Osteocyte (in vitro differentiated cells): Measurements from ENCODE around the gene GFY. TPM values are rescaled to one million over a fixed set of nuclear protein-coding genes. Genes with fewer than 3 reads are reported as not detected.

Experiments used
- DNase-seq: peaks from one replicate; pipeline ENCODE4 v3.0.0; 2021; ENCODE audit warnings: mixed read lengths; ENCODE audit not compliant: unreplicated experiment; ENCODE audit errors: extremely low spot score
- H3K27ac Mint-ChIP-seq: one replicate; pipeline ENCODE4 v1.8.0; 2021; ENCODE audit warnings: mild to moderate bottlenecking, mixed read lengths; ENCODE audit not compliant: unreplicated experiment
- H3K27me3 Mint-ChIP-seq: one replicate; pipeline ENCODE4 v1.8.0; 2021; ENCODE audit warnings: mixed read lengths; ENCODE audit not compliant: unreplicated experiment
- H3K36me3 Mint-ChIP-seq: one replicate; pipeline ENCODE4 v1.8.0; 2021; ENCODE audit warnings: mixed read lengths; ENCODE audit not compliant: unreplicated experiment
- H3K4me1 Mint-ChIP-seq: one replicate; pipeline ENCODE4 v1.8.0; 2021; ENCODE audit warnings: mixed read lengths; ENCODE audit not compliant: unreplicated experiment
- H3K4me3 Mint-ChIP-seq: one replicate; pipeline ENCODE4 v1.8.0; 2021; ENCODE audit warnings: mild to moderate bottlenecking, moderate library complexity, mixed read lengths; ENCODE audit not compliant: unreplicated experiment
- H3K9me3 Mint-ChIP-seq: one replicate; pipeline ENCODE4 v1.8.0; 2021; ENCODE audit warnings: mixed read lengths; ENCODE audit not compliant: unreplicated experiment
- total RNA-seq: library from RNA; stranded (reverse); gene quantifications from 2 replicates; pipeline ENCODE4 v1.2.1, GENCODE V29; 2021
- TF ChIP-seq, protein P1 (sequence below): fragments of 200-600 bp; sonication (generic); IDR thresholded peaks from 2 replicates; pipeline ENCODE4 v1.5.0; 2021; ENCODE audit warnings: antibody characterized with exemption, mild to moderate bottlenecking, moderate library complexity

GFY gene
- total RNA-seq, 1 donor from 2014 or later: not detected

DNA sequence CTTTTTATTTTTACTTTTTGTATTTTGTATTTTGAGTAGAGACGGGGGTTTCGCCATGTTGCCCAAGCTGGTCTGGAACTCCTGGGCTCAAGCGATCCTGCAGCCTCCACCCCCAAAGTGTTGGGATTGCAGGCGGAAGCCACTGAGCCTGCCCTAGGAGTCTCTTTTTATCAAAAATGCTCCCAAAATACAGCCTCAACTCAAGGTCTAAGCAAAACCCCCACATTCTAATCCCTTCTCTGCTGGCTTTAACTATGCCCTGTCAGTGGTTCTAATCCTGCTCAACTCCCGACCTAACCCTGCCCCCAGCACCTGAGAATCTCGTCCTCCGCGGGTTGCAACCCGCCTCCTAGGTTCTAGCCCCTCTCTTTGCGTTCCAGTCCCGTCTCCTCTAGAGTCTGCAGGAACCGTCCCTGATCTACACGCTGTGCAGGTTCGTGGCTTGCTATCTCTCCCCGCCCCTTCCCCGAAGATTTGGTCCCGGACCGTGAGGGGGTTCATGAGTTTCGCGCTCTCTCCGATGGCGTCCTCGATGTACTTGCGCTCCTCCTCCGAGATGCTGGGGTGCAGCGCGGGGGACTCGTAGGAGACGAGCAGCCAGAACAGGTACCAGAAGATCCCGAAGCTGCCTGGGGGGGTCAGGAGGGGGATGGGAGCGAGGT is 8.2 kb downstream of the GFY start:
- no peak for DNase-seq
- TF ChIP-seq, protein P1, sequence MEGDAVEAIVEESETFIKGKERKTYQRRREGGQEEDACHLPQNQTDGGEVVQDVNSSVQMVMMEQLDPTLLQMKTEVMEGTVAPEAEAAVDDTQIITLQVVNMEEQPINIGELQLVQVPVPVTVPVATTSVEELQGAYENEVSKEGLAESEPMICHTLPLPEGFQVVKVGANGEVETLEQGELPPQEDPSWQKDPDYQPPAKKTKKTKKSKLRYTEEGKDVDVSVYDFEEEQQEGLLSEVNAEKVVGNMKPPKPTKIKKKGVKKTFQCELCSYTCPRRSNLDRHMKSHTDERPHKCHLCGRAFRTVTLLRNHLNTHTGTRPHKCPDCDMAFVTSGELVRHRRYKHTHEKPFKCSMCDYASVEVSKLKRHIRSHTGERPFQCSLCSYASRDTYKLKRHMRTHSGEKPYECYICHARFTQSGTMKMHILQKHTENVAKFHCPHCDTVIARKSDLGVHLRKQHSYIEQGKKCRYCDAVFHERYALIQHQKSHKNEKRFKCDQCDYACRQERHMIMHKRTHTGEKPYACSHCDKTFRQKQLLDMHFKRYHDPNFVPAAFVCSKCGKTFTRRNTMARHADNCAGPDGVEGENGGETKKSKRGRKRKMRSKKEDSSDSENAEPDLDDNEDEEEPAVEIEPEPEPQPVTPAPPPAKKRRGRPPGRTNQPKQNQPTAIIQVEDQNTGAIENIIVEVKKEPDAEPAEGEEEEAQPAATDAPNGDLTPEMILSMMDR: no peak
- Mint-ChIP-seq H3K4me1 (peaks cover 4% of the 10 kb centered on the region), H3K36me3 (no peaks in the 10 kb centered on the region), H3K9me3 (no peaks in the 10 kb centered on the region), H3K27ac (no peak overlapping the region), H3K27me3 (peaks cover 75% of the 10 kb centered on the region), H3K4me3 (no peak overlapping the region)

DNA sequence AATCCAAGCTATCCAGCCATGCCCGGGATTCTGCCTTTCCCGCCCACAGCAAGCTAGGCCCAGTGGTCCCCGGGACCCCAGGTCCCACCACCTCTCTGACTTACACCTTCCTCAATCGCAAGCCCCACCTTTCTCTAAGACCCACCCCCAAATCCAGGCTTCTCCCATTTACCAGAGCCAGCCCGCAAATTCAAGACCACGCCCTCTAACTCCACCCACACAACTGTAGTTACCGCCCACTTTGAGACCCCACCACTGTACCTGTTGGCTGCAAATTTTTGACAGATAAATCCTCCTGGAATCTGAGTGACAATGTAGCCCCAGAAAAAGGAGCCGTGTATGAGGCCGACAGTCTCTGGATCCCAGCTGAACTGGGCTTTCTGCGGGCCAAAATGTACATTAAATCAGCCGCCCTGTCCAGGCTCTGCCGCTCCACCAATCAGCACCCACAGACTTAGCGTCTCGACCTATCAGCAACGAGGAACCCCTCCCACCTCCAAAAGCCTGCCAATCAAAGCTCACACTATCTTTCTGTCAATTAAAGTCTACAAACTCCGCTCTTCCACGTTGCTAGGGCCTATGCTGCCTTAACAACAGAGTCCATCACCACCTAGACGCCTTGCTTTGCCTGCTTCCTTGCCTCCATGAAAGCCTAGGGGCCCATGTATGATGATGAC is 9.9 kb downstream of the GFY start:
- H3K36me3 Mint-ChIP-seq: no peaks in the 10 kb centered on the region
- no peak overlapping the region for H3K4me3 Mint-ChIP-seq
- no peak for DNase-seq
- H3K27me3 Mint-ChIP-seq: peaks cover 77% of the 10 kb centered on the region
- no peak overlapping the region for H3K27ac Mint-ChIP-seq
- TF ChIP-seq, protein P1: no peak
- H3K4me1 Mint-ChIP-seq: no peaks in the 10 kb centered on the region
- no peaks in the 10 kb centered on the region for H3K9me3 Mint-ChIP-seq

DNA sequence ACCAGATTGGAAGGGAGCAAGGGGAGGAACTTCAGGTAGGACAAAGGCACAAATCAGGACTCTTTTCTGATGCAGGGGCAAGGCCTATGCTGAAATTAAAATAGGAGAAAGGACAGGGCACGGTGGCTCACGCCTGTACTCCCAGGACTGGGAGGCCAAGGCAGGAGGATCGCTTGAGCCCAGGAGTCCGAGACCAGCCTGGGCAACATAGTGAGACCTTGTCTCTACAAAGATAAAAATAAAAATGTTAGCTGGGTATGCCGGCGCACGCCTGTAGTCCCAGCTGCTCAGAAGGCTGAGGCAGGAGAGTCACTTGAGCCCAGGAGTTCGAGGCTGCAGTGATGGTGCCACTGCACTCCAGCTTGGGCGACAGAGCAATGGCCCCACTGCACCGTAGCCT is 10.5 kb downstream of the GFY start:
- H3K27me3 Mint-ChIP-seq: peaks cover 78% of the 10 kb centered on the region
- no peaks in the 10 kb centered on the region for H3K36me3 Mint-ChIP-seq
- H3K9me3 Mint-ChIP-seq: no peaks in the 10 kb centered on the region
- no peak overlapping the region for H3K27ac Mint-ChIP-seq
- H3K4me1 Mint-ChIP-seq: peaks cover 3% of the 10 kb centered on the region
- DNase-seq: no peak
- H3K4me3 Mint-ChIP-seq: no peak overlapping the region
- TF ChIP-seq, protein P1: no peak

DNA sequence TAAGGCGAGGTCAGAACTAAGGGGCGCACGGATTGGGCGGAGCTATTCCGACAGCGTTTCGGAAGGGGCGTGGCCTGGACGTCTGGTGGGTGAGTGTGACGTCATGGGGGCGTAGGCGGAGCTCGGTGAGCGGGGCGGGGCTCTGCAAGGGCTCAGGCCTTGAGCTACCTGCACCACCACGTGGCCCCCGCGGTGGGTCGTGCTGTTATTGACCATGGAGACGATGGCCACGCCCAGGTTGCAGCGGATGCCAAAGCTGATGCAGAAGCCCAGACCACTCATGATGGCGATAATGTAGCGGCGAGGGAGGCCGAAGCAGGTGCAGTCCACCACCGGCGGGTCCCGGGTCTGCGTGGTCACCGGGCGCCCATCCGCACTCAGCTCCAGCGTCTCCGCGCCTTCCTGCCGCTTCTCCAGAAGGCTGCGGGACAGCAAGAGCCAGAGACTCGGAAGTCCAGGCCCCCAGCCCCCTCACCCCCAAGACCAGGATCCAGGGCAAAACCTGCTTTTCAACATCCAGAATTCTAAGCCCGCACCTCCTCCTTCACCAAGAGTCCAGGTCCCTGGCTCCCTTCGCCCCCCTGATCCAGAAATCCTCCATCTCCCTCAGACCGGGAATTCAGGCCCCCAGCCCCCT is 11.3 kb downstream of the GFY start:
- TF ChIP-seq, protein P1: no peak
- H3K4me3 Mint-ChIP-seq: no peak overlapping the region
- H3K27ac Mint-ChIP-seq: no peak overlapping the region
- DNase-seq: no peak
- H3K4me1 Mint-ChIP-seq: peaks cover 7% of the 10 kb centered on the region
- H3K36me3 Mint-ChIP-seq: no peaks in the 10 kb centered on the region
- no peaks in the 10 kb centered on the region for H3K9me3 Mint-ChIP-seq
- H3K27me3 Mint-ChIP-seq: peaks cover 81% of the 10 kb centered on the region

DNA sequence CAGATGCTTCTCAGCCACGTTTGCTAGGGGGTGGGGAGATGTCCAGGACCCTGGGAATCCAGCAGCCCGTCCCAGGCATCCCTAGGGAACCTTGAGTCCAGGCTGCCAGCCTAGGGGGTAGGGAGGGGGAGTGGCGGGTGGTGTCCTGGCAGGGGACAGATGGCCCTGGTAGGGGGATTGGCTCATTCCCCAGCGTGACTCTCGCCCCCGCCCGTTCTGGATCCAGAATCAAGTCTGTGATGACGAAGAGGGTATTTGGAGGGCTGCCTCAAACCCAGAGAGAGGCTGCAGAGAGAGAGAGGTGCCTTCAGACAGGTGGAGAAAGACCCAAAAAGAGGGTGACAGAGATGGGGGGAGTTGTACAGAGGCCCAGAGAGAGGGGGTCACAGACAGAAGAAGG is 12.0 kb downstream of the GFY start:
- no peak for DNase-seq
- H3K4me3 Mint-ChIP-seq: no peak overlapping the region
- no peak overlapping the region for H3K27ac Mint-ChIP-seq
- TF ChIP-seq, protein P1: no peak
- H3K36me3 Mint-ChIP-seq: no peaks in the 10 kb centered on the region
- H3K9me3 Mint-ChIP-seq: no peaks in the 10 kb centered on the region
- peaks cover 83% of the 10 kb centered on the region for H3K27me3 Mint-ChIP-seq
- peaks cover 14% of the 10 kb centered on the region for H3K4me1 Mint-ChIP-seq
